ENCODE results near the gene LARGE1. TPM values are rescaled to one million over a fixed set of nuclear protein-coding genes. Genes with fewer than 3 reads are reported as not detected.

The LARGE1 gene
- total RNA-seq, 1 experiment from 2014 or later, result 5.8 TPM

DNA sequence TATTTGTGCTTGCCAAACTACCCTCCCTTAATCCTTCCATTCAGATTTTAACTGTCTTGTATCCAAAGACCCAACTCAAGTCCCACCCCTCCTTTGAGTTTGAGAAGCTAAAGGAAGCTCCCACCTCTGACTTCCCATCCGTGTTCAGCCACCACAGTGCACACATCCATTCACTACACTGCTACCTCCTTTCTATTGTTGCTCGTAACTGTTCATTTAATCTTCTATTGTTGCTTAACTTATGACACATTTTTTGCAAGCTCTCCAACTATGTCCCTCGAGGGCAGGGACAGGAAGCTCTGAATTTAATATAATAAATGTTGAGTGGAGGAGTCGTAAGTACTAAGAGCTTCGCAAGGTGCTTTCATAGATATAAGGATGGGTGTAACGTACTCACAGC lies 10.4 kb downstream of the LARGE1 start:
- no peaks in the 10 kb centered on the region for H3K27me3 Mint-ChIP-seq (ENCODE audit: insufficient read depth, unreplicated experiment)
- no peak for DNase-seq
- no peaks in the 10 kb centered on the region for H3K36me3 Mint-ChIP-seq (ENCODE audit: insufficient read depth, unreplicated experiment)
- no peak overlapping the region for H3K4me3 Mint-ChIP-seq (ENCODE audit: unreplicated experiment)
- no peaks in the 10 kb centered on the region for H3K9me3 Mint-ChIP-seq (ENCODE audit: unreplicated experiment)
- TF ChIP-seq, protein P1, sequence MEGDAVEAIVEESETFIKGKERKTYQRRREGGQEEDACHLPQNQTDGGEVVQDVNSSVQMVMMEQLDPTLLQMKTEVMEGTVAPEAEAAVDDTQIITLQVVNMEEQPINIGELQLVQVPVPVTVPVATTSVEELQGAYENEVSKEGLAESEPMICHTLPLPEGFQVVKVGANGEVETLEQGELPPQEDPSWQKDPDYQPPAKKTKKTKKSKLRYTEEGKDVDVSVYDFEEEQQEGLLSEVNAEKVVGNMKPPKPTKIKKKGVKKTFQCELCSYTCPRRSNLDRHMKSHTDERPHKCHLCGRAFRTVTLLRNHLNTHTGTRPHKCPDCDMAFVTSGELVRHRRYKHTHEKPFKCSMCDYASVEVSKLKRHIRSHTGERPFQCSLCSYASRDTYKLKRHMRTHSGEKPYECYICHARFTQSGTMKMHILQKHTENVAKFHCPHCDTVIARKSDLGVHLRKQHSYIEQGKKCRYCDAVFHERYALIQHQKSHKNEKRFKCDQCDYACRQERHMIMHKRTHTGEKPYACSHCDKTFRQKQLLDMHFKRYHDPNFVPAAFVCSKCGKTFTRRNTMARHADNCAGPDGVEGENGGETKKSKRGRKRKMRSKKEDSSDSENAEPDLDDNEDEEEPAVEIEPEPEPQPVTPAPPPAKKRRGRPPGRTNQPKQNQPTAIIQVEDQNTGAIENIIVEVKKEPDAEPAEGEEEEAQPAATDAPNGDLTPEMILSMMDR (IDR thresholded peaks at IDR 0.05; ENCODE audit: insufficient read depth in 1 of 2, low read depth in 1 of 2, low read length in 1 of 2, severe bottlenecking in 1 of 2, unreplicated experiment in 1 of 2), result no peak
- Histone ChIP-seq H3K36me3 (ENCODE audit: control insufficient read depth, insufficient read depth, low read length) (no peaks in the 10 kb centered on the region), H3K4me1 (no peaks in the 10 kb centered on the region), H3K9me3 (no peaks in the 10 kb centered on the region), H3K27me3 (replicated peaks; ENCODE audit: control insufficient read depth, insufficient read depth, low read length) (no peaks in the 10 kb centered on the region), H3K4me3 (ENCODE audit: low read depth, low read length) (no peak overlapping the region)
- intact Hi-C loops (cut with micrococcal nuclease; ENCODE audit: unreplicated experiment), result no loop called here
- no peak overlapping the region for H3K27ac Mint-ChIP-seq (ENCODE audit: unreplicated experiment)
- POLR2A ChIA-PET, result no interaction called here
- no peaks in the 10 kb centered on the region for H3K4me1 Mint-ChIP-seq (ENCODE audit: low read depth, unreplicated experiment)
- BruUV-seq (replicated peaks), result no TSS peak
- CTCF ChIA-PET, result no interaction called here

DNA sequence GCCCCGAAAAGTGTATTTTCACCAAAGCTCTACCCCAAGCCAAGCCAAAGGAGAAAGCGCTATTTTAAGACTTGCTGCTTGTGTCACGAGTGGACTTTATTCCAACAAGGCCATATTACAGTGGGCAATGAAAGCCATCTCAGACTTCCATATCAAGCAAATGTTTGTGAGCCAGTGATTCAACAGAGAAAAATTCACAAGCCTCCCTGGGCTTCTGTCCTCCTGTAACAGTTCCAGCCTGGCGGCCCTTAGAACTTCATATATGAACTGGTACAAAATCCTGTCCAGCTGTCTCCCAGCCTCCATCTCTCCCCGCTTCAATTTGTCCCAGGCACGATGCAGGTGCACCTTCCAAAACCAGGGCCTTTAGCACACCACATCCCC lies 11.2 kb downstream of the LARGE1 start:
- H3K36me3 ChIP-seq (ENCODE audit: control insufficient read depth, insufficient read depth, low read length), result no peaks in the 10 kb centered on the region
- H3K4me3 ChIP-seq (ENCODE audit: low read depth, low read length), result no peak overlapping the region
- ChIA-PET CTCF (no interaction called here), POLR2A (no interaction called here)
- no peak overlapping the region for H3K27ac Mint-ChIP-seq (ENCODE audit: unreplicated experiment)
- TF ChIP-seq, protein P1 (IDR thresholded peaks at IDR 0.05; ENCODE audit: insufficient read depth in 1 of 2, low read depth in 1 of 2, low read length in 1 of 2, severe bottlenecking in 1 of 2, unreplicated experiment in 1 of 2), result no peak
- no peaks in the 10 kb centered on the region for H3K9me3 ChIP-seq
- no peaks in the 10 kb centered on the region for H3K36me3 Mint-ChIP-seq (ENCODE audit: insufficient read depth, unreplicated experiment)
- H3K27me3 Mint-ChIP-seq (ENCODE audit: insufficient read depth, unreplicated experiment), result no peaks in the 10 kb centered on the region
- no peaks in the 10 kb centered on the region for H3K4me1 Mint-ChIP-seq (ENCODE audit: low read depth, unreplicated experiment)
- H3K27me3 ChIP-seq (replicated peaks; ENCODE audit: control insufficient read depth, insufficient read depth, low read length), result no peaks in the 10 kb centered on the region
- no peak overlapping the region for H3K4me3 Mint-ChIP-seq (ENCODE audit: unreplicated experiment)
- intact Hi-C loops (cut with micrococcal nuclease; ENCODE audit: unreplicated experiment), result no loop called here
- no peaks in the 10 kb centered on the region for H3K9me3 Mint-ChIP-seq (ENCODE audit: unreplicated experiment)
- DNase-seq, result no peak
- H3K4me1 ChIP-seq, result no peaks in the 10 kb centered on the region
- BruUV-seq (replicated peaks), result no TSS peak

DNA sequence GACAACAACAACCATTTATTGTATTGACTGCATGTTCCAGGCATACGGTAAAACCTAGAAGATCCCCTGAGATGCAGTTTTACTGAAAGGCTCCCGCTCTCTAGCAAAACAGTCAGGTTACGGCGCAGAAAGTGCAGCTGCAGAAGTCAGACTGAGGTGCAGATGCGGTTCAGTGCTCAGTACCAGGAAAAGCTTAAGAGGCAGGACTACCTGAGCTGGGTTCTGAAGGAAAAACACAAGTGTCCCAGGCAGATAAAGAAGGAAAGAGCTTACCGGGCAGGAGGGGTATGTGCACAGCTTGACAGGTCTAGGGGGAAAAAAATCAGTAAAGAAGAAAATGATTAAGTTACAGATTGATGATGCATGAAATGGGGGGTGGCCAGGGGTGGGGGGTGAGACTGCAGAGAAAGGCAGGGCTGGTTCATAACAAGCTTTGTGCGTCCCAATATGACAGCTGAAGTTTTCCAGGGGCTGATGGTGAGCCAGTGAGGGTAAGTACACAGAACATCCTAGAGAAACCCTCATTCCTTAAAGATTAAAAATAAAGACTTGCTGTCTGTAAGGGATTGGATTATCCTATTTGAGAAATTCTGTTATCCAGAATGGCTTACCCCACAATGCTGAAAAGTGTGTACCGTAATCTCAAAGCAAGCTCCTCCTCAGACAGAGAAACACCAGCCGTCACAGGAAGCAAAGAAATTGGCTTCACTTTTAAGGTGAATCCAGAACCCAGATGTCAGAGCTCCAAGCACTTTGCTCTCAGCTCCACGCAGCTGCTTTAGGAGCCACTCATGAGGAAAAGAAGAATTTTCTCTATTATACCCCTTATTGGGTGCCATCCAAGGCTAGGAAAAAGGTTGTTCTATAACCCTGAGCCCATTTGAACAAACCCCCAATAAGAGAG lies 11.9 kb downstream of the LARGE1 start:
- no peaks in the 10 kb centered on the region for H3K27me3 ChIP-seq (replicated peaks; ENCODE audit: control insufficient read depth, insufficient read depth, low read length)
- no peak overlapping the region for H3K4me3 ChIP-seq (ENCODE audit: low read depth, low read length)
- Mint-ChIP-seq H3K4me3 (ENCODE audit: unreplicated experiment) (no peak overlapping the region), H3K9me3 (ENCODE audit: unreplicated experiment) (no peaks in the 10 kb centered on the region), H3K4me1 (ENCODE audit: low read depth, unreplicated experiment) (no peaks in the 10 kb centered on the region), H3K27me3 (ENCODE audit: insufficient read depth, unreplicated experiment) (no peaks in the 10 kb centered on the region), H3K36me3 (ENCODE audit: insufficient read depth, unreplicated experiment) (no peaks in the 10 kb centered on the region), H3K27ac (ENCODE audit: unreplicated experiment) (no peak overlapping the region)
- TF ChIP-seq, protein P1 (IDR thresholded peaks at IDR 0.05; ENCODE audit: insufficient read depth in 1 of 2, low read depth in 1 of 2, low read length in 1 of 2, severe bottlenecking in 1 of 2, unreplicated experiment in 1 of 2), result no peak
- intact Hi-C loops (cut with micrococcal nuclease; ENCODE audit: unreplicated experiment), result no loop called here
- DNase-seq, result no peak
- H3K9me3 ChIP-seq, result no peaks in the 10 kb centered on the region
- no peaks in the 10 kb centered on the region for H3K4me1 ChIP-seq
- POLR2A ChIA-PET, result no interaction called here
- no TSS peak for BruUV-seq (replicated peaks)
- CTCF ChIA-PET, result no interaction called here
- no peaks in the 10 kb centered on the region for H3K36me3 ChIP-seq (ENCODE audit: control insufficient read depth, insufficient read depth, low read length)
